SHP77 treated with DMSO at 0.1 percent for 48 hours (cell line): ENCODE data around the gene RASA2.
"Not testable (repeated sequence)": the region's sequence is repeated elsewhere in the genome, so short reads cannot be mapped to it uniquely, and the experiment has no call there.

Experiments
- DNase-seq: peaks from one replicate; lab custom pipeline; 2025; lab: John Stamatoyannopoulos, UW

Gene RASA2

DNA sequence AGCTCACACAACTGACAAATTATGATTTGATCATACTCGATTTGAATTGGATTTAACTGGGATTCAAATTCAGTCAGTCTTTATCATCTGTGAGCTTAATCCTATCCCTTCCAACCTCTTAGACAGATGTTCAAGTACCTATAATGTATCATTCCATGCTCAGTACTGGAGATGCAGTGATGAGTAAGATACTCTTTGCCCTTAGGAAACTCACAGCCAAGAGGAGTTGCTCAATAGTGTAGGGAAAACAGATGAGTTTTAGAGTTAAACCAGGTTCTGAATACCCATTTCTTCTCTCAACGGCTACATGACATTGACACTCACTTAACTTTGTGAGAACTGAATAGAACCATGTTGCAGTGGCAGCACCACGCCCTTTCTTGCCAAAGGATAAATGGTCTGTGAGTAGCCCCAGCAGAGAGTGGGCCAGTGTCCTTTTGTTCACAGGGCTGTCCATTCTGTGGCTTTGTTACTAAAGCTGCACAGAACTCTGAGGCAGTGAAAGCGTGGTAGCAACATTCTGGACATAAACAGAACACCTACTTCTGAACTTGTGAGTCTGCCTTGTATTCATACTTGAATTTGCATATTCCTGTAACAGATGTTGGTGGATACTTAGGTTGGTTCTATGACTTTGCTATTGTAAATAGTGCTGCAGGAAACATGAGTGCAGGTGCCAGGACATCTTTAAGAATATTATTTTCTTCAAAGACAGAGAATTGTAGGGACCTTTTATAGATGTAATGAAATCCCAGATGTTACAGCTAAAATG lies 91.6 kb downstream of the RASA2 start:
- no peak for DNase-seq

DNA sequence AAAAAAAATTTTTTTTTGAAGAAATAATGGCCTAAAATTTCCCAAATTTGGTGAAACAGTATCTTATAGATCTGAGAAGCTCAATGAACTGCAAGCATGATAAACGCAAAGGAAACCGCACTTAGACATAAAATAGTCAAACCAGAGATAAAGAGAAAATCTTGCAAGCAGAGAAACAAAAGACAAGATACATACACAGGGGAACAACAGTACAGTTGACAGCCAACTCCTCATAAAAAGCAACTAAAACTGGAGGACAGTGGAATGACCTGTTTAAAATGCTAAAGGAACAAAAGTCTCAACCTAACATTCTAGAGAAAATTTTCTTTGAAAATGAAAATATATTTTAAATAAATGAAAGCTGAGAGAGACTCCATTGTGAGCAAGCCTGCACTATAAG lies 107.5 kb downstream of the RASA2 start:
- no peak for DNase-seq

DNA sequence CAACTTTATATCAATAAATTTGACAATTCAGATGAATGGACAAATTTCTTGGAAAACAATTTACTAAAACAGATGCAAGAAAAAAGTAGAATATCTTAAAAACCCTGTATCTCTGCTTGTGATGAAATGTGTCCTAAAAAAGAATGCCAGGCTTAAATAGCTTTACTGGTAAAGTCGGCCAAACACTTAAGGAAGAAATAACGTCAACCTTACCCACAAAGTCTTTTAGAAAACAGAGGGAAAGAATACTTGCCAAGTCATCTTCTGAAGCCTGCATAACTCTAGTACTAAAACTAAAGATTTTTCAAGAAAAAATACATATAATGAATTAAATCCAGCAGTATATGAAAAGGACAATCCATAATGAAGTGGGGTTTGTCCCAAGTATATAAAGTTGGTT lies 111.1 kb downstream of the RASA2 start:
- DNase-seq = no peak

DNA sequence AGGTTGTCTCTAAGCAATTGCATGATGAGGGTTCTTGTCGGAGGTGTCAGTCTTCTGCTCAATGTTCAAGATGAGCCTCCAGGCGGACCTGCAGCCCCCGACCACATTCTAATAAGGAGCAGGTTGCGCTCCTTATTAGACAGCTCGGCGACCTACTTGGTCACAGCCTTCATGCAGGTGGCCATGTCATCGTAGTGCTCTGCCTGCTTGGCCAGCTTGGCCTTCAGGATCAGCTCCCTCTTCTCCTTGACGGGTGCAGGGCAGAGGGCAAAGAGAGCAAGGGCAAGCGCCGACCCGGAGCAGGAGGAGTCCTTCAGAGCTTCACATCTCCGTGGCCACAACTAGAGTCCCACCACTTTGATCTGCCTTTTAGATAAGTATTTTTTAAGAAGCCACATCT lies 113.5 kb downstream of the RASA2 start:
- no peak for DNase-seq

DNA sequence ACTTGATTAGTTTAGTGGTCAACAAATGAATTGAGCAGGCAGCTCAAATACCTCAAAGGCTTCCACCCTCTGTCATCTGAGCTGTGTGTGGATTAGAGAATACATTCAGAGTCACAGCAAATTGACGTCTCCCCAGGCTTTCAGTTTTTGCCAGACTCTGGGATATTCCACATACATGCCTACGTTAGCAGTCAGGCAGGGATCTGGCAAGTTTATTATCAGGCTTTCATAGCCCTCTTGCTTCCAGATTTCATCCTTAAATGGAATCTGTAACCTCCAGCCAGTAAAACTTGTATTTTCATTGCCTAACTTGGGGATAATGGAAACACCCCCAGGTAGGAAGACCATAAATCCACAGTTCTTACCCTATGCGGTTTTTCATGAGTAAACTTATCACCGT lies 115.9 kb downstream of the RASA2 start:
- no peak for DNase-seq

DNA sequence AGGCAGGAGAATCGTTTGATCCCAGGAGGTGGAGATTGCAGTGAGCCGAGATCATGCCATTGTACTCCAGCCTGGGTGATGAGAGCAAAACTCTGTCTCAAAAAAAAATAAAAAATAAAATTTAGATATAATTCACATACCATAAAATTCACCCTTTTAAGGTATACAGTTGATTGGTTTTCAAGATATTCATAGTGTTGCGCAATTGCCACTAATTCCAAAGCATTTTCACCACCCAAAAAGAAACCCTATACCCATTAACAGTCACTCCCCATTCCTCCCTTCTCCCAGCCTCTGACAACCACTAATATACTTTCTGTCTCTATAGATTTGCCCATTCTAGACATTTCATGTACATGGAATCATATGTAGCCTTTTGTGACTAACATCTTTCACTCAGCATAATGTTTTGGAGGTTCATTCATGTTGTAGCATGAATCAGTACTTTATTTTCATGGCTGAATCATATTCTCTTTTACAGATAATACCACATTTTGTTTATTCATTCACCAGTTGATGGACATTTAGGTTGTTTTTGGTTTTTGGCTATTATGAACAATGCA lies 116.7 kb downstream of the RASA2 start:
- no peak for DNase-seq

DNA sequence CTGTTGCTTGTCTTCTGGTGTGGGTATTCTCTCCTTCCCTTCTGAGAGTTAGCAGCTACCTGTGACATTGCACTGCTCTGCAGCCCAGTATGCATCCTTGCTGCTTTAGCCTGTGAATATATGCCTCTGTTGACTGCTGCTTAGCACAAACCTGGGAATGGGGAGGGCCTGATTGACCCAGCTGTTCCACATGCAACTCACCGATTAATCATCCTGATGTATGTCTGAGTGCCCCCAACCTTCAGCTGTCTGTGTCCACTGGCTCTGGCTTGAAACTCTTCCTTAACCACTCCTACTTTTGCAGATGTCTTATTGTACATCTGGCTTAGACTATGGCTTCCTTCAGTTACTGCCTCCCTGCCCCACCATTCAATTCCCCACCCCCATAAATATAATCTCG lies 119.1 kb downstream of the RASA2 start:
- DNase-seq = no peak

DNA sequence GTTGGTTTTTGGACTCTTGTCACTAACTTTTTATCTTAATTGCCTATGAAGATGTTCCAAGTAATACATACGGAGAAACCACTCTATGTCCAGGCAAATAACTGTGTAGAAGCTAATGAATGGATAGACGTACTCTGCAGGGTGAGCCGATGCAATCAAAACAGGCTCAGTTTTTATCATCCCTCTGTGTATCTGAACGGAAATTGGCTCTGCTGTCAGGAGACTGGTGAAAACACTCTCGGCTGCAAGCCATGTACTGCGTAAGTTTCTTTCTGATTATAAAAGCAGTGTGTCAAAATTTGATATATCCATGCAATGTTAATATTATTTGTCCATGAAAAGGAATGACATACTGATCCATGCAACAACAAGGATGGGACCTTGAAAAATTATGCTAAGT lies 121.6 kb downstream of the RASA2 start:
- DNase-seq = no peak

DNA sequence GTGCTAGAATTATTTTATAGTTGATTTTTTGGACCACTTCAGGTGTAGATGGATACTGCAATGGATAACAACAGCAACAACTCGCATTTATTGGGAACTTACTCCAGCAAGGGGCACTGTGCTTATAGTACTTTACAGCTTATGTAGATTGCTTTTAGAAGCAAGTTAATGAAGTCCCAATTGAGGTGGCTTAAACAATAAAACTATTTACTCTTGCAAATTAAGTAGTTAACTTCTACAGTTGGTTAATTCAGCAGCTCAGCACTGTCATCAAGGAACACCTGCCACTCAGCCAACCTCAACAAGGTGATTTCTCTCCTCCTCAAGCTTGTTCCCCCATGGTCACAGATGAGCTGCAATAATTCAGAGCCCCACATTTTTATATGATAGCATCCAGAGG lies 124.1 kb downstream of the RASA2 start:
- DNase-seq = no peak

DNA sequence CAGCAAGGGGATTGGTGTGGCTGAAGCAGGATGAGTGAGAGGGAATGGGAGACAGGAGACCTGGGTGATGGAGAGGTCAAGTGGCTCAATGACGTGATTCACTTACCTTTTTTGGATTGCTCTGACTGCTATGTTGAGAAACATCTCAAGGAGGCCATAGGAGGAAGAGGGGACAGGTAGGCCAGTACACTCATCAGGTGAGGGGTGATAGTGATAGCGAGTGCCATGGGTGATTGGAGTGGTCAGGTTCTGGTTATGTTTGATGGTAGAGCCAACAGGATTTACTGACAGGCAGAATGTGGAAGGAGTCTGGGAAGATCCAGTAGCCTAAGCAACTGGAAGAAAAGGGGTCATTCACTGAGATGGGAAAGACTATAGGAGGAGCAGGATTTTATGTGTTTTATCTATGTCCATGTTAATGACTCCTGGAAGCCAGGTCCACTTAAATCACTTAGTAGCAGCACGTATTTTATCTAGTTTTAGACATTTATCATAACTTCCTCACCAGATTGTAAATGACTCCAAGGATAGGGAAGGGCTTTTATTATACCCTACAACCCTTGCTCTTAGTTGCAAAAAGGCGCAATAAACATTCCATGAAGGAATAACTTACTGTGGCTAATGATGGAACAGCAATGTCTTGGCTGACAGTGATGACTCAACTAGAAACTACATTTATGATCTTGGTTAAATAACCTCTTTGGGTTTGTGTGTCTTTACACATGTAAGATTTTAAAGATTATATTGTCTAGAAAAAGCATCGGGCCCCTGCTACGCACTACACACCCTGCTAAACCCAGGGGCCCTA lies 131.5 kb downstream of the RASA2 start:
- DNase-seq = no peak

DNA sequence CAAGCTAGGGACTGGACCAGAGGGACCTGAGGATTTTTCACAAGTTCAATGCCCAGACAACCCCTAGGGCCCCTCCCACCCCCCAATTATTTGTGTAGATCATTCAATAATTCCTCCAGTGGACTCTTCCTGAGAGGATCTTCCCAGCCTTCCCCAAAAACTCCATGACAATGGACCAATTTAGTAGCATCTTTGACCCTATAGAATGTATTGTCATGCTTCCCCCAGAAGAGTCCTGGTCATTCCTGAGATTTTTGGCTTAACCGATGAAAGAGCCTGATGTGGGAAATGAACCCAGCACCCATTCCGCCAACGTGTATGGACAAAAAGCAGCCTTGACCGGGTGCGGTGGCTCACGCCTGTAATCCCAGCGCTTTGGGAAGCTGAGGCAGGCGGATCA lies 132.1 kb downstream of the RASA2 start:
- no peak for DNase-seq

DNA sequence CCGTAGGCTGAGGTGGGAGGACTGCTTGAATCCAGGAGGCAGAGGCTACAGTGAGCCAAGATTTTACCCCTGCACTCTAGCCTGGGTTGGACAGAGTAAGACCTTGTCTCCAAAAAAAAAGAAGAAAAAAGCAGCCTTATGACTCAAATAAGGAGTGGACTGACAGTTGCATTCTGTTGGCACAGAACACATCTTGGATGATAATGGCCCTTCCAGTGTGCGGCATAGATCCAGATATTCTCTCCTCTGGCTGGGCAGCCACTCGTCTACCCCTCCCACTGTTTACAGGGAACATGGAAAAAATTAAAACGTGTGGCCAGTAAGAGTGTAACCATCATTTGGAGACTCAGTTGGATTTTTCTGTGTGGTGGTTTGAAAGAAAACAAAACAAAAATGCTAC lies 132.6 kb downstream of the RASA2 start:
- no peak for DNase-seq

DNA sequence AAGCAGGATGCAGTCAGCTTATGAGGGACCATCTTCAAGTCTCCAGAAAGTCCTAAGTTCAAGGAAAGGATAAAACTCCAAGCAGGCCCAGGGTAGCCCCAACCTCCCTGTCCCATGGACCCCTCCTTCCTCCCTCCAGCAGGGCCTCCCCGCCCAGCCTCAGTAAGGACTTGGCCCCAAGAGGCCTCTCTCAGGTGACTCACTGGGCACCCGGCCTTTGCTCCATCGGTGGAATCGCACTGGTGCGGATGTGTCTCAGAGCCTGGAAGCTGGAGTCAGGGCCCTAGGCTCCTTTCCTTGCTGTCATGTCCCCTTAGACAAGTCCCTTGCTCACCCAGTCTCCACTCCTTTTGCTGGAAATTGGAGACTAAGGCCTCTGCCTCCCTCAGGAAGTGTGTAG lies 136.9 kb downstream of the RASA2 start:
- DNase-seq = no peak

DNA sequence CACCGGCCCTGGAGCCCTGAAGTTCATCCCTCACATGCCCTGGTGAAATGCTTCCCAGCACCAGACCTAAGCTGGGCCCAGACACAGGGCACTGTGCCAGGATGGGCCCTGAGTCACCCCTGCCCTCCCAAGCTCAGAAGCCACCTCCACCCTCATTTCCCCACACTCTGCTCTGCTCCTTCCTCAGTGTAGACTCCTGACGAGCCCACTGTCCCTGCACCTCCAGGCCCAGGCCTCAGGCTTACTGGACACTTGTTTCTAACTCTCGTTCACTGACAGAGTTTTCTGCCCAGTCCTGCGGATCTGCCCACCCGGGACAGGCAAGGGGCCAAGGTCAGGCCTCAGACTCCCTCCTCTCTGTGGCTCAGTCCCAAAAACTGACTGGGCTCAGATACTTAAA lies 138.7 kb downstream of the RASA2 start:
- DNase-seq = no peak

DNA sequence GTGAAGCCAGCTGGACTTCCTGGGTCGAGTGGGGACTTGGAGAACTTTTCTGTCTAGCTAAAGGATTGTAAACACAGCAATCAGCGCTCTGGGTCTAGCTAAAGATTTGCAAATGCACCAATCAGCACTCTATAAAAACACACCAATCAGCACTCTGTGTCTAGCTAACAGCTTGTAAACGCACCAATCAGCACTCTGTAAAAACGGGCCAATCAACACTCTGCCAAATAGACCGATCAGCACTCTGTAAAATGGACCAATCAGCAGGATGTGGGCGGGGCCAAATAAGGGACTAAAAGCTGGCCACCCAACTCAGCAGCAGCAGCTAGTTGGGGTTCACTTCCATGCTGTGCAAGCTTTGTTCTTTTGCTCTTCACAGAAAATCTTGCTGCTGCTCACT lies 141.5 kb downstream of the RASA2 start:
- not testable (repeated sequence) for DNase-seq

DNA sequence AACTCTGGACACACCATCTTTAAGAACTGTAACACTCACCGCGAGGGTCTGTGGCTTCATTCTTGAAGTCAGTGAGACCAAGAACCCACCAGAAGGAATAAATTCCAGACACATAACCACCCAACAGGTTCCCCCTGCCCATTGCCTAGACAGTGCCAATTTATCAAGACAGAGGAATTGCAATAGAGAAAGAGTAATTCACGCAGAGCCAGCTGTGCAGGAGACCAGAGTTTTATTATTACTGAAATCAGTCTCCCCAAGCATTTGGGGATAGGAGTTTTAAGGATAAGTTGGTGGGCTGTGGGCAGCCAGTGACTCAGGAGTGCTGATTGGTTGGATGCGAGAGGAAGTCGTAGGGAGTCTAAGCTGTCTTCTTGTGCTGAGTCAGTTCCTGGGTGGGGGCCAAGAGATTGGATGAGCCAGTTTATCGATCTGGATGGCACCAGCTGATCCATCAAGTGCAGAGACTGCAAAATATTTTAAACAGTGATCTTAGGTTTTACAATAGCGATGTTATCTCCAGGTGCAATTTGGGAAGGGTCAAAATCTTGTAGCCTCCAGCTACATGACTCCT lies 142.1 kb downstream of the RASA2 start:
- not testable (repeated sequence) for DNase-seq

DNA sequence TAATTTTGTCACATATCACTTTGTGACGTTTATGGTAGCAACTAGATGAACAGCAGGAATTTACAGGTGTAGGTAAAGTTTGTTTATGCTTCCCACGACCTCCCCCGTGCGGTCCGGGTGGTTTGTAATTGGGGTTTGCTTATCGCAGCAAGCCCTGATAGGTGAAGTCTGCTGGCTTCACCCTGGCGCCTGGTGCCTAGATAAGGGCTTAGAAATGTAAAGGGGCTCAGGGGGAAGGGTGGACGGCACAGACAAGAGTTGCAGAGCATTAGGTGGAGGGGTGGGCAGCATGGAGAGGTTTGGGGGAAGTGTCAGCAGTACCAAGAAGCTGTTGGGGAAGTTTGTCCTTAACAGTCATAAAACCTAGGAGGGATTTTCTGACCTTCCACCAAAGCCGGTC lies 143.1 kb downstream of the RASA2 start:
- no peak for DNase-seq

DNA sequence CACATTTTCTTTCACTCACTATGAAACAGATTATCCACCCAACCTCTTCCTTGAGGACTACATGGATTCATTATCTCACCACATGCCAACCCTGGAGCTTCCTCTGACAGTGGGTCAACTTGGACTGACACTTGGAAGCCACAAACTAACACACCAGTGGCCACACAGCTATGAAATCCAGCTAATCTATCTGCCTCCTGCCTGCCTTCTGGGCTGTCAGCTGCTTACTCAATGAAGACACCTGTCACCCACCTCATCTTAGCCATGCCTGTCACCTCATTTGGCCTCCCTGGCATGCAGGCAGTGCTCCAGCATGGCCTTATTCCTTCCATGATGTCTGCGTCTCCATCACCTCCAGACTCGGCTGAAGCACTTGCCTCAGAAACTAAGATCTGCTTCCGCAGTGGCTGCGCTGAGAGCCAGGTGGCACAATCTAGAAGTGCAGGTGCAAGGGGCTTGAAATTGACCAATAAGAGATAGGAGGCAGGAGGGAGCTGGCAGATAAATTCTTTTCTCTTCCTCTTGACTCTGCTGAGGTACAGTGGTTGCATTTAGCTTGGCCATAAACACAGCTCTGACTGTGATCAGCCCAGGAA lies 146.1 kb downstream of the RASA2 start:
- DNase-seq = no peak

DNA sequence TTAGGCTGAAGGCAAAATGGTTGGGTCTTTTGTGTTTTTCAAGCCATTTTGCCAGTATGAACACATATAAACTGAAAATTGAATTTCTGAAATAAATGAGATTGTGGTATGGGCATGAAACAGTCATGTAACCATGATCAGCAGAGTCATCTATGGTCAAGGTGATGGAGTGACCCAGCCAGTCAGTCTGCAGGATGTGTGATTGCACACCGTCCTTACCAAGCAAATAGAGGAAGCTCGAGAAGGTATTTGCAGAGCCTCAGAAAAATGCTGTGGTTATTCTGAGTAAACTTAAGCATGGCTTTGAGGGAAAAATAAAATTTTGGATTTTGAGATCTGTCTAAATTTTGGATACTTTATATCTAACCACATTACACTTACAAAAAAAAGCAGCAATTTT lies 155.4 kb downstream of the RASA2 start:
- no peak for DNase-seq

DNA sequence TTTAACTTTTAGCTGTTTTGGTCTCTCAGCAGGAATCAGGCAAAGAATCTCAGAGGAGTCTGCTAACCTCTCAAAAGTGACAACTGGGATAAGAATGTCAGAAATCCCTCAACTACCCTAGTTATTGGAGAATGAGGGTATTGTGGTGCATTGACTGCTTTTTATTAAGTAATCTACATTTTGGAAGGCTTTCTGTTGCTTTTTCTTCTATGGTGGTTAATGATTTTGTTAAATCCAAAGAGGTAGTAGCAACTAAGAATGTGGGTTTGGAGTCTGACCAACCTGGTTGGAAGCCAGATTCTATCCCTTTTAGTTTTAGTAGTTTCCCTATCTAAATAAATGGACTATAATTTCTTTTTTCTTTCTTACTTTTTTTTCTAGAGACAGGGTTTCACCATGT lies 156.6 kb downstream of the RASA2 start:
- no peak for DNase-seq

DNA sequence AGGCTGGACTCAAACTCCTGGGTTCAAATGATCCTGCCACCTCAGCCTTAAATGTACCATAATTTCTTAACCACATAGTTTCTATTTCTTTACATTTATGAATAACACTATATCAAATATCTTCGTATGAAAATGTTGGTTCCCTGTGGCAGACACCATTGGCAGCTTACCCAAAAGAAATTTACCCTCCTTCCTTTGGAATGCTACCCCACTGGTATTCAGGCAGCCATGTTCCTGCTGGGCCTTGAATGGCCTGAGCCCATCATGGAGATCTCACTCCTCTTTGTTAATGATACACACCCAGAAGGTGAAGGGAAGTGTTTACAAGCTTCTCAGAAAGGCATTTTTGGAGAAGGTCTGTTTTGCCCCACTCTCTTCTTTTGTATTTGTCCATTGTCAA lies 157.0 kb downstream of the RASA2 start:
- DNase-seq = no peak

DNA sequence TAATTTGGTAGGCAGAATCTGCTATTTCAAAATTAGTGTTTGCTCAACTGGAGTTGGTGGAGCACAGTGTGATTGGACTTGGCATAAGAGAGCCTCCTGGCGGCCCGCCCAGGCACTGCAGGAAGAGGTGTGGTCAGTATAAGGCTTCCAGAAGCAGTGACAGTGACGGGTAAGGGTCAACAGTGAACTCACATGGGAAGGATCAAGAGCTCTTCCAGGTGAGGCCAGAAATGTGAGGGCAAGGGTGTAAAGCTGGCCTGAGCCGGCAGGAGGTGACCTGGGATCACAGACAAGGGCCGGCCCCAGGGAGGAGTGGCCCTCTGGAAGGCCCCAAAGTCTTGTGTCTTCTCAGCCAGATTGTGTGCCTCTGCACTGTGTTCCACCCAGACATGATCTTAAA lies 158.1 kb downstream of the RASA2 start:
- peak; percentile 27 for DNase-seq
